GM19238 (cell line): ENCODE measurements around the gene SNAP47.
A peak's percentile ranks its signal among the peaks of the same experiment; 100 is the strongest.

Experiments used
- DNase-seq: peaks from one replicate; pipeline ENCODE4 v3.0.0; 2011; ENCODE audit warnings: low spot score; ENCODE audit not compliant: insufficient read length

The SNAP47 gene

DNA sequence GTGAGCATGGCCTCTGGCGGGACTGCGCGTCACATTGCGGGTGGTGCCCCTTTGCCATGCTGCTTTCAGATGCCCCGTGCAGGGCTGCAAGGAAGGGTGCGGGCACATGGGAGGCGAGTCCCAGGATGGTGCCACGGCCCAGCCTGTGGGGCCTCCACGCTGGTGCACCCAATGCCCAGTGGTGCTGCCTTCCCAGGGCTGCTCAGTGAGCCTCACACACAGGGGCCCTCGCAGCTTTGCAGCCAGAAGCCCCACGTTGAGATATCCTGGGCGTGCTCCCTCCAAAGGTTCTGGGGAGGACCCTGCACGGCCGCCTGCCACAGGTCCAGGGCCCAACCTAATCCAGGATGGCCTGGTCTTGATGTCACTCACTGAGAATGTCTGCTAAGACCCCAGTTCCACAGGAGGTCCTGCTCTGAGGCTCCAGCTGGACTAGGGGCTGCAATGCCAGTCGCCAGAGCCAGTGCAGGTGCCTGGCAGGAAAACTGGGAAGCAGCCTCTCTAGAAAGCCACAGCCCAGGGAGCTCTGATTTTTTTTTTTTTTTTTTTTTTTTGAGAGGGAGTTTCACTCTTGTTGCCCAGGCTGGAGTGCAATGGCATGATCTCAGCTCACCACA, 46.2 kb downstream of the SNAP47 start:
- no peak for DNase-seq

DNA sequence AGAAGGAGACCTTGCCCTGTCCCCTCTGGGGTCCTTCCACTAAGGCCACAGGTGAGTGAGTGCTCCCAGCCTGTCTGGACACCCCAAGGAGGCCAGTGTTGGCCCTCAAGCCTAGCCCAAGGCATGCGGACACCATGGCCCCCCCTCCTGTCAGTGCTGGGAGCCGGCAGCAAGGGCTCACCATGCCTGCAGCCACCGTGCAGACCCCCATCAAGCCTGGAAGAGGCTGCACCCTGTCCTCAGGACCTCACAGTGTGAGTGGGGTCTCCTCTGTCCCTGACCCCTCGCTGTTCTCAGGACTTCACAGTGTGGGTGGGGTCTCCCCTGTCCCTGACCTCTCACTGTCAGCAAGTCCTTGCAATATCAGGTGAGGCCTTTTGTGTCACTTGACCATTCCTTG, 47.0 kb downstream of the SNAP47 start:
- DNase-seq, result no peak

DNA sequence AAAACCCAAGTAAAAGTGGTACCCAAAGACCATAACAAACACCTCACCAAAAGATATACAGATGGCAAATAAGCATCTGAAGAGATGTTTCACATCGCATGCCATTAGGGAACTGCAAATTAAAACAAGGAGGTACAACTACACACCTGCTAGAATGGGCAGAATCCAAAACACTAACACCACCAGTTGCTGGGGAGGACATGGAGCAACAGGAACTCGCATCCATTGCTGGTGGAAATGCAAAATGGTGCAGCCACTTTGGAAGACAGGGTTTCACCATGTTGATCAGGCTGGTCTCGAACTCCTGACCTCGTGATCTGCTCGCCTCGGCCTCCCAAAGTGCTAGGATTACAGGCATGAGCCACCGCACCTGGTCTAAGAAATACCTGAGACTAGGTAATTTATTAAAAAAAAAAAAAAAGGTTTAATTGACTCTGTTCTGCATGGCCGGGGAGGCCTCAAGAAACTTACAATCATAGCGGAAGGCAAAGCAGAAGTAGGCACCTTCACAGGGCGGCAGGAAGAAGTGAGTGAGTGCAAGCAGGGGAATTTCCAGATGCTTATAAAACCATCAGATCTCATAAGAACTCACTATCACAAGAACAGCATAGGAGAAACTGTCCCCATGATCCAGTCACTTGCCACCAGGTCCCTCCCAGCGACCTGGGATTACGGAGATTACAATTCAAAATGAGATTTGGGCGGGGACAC, 50.0 kb downstream of the SNAP47 start:
- DNase-seq, result no peak

DNA sequence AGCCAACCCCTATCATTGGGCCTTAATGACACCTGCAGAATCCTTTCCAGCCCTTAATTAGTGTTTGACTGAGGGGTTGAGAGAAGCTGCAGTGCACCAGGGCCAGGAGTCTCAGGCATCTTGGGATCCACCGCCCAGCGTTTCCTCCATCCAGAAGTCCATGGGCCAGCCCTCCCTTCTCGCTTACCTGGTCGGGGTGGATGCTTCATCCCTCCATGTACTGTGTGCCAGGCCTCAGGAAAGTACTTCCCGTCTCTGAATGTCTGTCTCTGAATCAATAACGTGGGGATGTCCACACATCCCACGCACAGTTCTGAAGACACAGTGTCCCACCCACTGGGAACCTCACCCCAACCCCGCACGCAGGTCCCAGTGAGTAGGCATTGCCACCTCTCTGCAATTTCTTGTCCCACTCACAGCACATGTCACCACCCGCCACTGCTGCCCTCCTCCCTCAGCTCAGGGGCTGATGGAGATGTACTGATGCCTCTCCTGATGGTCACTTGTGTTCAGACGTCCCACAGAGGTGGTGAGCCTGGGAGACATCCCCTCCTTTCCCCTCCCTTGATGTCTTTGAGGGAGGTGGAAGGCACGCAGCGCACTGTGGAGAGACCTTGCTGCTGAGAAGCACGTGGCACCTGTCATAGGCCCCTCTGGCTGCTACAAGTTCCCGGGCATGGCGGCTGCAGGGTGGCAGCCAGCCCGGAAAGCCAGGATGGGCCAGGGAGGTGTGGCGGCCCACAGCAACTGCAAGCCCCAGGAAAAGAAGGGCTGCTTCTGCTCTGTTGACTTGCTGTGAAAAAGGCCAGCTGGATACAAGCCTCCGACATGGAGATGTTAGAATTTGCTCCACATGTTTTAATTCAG, 50.8 kb downstream of the SNAP47 start:
- DNase-seq, result no peak

DNA sequence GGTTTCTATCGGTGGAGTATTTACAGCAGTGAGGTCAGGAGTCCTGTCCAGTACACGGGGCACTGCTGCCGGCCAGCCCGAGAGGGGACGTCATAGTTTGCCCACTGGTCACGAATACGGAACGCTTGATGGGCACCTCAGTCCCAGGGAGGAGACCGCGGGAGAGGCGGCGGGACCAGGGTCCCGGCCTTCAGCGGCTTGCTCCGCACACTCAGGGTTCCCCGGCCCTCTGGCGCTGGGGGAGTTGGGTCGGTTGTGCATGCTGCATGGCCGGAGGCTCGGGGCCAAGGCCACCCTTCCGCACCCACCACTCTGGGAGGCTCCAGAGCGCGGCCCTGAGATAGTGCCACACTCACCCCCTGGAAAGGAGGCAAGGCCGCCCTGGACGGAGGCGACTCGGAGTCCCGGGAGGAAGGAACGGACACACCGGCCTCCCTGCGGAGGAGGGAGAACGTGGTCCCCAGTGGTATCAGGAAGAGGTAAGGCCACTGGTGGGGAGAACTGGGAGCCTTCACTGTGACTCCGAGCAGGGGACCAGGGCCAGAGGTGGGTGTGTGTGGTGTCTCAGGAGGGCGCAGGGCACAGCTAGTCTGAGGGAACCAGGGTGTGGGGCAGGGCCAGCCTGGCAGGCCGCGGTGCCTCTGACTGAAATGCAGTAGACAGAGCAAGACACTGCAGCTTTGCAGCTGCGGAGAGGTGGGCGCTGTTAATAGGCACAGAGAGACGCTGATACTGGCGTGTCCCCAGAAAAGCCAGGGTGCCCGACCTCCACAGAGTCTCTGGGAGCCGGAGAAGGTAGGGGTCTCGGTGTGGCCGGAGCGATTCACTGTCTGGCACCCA, 51.7 kb downstream of the SNAP47 start:
- no peak for DNase-seq

DNA sequence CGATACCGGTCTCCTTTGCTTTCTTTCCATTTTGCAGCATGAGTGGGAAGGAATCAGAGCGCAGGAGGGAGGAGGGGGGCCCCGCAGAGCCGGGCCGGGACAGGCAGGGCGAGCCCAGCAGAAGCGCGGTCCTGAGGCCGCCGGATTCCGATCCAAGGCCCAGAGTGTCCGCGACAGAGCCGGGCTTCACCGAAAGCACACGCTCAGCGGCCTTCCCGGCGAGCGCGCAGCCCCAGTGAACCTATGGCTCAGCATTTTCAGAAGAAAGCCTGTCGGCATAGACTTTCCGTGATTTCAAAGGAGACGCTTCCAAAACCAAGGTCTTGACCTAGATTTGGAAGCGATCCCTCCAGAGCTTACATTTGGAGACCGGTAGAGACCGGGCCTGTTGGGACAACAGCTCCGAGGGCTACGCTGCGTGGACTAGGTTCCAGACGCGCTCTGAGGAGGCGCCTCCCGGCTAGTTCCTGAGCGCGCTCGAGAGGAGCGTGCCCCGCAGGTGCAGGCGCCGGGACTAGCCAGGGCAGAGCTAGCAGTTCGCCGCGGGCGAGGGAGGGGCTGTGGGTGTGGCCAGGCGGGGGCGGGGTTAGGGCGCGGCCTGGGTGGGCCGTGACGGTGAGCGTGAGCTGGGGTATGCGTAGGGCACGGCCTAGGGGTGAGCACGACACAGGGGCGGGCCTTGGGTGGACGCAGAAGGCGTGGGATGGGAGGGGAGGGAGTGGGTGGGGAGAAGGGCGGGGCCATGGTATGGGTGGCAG, 52.5 kb downstream of the SNAP47 start:
- peak; percentile 94 for DNase-seq

DNA sequence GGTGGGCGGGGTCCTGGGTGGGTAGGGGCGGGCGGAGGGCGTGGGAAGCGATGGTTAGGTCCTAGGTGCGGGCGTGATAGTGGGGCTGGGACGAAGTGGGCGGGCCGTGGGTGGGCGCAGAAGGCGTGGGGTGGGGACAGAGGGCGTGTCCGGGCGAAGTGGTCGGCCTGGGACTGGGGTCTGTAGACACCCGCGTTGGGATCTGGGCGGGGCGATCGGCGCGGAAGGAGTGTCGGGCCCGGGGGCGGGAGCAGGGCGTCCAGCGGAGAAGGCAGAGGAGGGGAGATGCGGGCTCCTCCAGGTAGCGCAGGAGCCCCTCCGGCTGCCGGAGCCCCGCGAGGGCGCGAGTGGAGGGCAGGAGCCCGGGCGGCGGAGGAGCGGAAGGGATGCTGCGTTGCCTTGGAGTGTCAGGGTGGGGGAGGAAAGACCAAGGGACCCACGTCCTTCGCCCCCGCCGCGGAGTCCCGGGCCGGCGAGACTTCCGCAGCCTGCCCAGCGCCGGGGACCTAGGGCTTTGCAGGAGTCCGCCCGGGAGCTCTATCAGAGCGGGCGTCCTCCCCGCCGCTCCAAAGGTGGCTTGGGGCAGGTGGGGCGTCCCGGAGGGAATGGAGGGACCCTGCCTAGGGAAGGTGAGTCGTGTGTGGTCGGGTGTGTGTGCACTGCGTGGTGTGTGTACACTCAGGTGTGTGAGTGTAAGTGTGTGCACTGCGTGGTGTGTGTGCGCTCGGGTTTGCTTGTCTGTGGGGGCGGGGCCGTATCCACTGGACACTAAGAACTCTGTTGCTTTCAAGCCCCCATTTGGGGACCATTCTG, 53.2 kb downstream of the SNAP47 start:
- peak; percentile 68 for DNase-seq

DNA sequence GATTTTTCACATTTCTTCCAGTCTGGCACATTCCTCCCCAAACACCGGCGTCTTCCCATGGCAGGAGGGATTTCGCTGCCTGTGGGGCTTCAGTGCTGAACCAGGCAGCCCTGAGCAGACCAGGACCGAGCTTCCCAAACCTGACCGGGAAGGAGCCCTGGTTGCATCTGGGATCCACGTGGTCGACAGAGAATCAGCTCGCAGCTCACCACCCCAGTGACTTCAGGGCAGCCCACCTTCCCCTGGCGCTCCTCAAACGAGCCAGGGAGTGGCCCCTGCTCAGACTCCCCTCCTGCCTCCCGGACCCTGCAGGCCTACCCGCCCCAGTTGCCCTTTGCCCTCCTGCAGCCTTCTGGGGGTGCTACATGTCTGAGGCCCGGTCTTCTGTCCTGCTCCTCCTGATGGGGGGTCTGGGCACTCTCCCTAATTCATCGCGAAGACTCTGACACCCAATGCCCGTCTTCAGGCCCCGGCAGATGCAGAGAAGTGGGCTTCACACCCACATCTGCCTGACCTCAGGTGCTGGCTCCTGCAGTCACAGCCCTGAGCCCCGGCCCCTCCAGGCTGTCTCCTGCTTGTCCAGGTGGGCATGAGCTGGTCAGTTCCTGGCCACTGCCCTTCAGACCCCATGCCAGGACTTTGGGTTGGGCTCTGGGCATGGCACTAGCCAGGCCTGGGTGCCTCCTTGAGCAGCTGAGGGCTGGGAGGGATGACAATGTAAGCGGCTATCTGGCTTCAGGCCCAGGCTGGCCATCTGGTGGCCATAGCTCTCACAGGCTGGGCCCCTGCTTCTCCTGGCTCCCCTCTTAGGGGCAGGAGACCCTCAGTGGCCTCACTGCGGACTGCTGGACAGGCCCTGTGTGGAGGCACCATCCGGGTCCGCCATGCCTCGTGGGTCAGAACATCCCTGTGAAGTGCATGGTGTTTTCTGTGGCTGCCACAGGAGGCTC, 54.1 kb downstream of the SNAP47 start:
- DNase-seq, result no peak

DNA sequence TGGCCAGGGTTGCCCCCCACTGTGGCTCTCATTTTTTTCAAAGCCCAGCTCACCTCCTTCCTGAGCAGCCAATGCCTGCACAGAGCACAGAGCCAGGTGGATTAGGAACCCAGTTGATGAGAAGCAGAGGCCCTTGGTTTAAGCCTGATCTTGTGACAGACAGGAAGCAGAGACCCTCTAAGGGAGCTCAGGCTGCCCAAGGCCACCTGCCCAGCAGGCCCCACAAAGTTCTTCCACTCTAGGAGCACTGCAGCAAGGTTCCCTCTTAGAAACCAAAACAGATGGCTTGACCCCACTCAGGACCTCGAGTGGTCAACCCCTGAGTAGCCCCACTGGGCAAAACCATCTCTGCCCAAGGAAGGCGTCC, 54.8 kb downstream of the SNAP47 start:
- DNase-seq, result no peak

DNA sequence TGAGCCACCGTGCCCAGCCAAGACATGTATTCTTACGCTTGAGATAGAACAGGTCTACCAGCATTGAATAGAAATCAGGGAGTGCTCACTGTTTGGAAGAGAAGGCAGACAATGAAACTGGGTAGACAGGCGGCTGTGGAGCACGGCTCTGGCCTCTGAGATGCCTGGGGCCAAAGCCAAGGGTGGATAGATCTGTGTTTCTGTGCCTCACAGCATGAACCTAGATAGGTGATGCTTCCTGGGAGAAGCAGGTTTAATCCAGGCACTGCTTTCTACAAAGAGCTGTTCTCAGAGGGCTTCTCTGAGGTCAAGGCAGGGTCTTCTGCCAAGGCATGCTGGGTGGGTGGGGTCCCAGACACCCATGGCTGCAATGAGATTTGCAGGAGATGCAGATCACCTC, 55.6 kb downstream of the SNAP47 start:
- DNase-seq, result no peak

DNA sequence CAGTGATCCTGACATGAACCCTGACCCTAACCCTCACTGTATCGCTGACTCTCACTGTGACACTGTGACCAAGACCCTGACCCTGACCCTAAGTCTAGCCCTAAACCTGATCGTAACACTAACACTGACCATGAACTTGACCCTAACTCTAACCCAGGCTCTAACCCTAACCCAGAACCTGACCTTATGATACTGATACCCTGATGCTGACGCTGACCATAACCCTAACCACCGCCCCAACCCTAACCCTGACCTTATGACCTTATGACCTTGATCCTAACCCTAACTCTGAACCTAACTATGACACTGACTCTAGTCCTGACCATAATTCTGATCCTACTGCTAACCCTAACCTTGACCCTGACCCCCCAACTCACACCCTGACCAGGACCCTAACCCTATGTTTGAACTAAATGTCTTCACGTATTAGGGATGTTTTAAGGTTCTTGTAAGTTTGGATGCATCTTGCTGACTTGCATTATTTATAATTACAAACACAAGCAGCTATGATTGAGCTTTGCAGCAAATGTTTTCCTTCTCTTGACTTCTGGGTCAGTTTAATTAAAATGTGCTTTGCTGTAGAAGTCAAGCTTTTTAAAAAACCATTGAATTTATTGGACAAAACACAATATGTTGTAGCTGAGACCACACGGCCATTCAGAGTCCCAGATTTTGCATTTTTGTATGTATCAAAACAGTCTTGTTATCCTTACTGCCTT, 56.3 kb downstream of the SNAP47 start:
- DNase-seq, result no peak

DNA sequence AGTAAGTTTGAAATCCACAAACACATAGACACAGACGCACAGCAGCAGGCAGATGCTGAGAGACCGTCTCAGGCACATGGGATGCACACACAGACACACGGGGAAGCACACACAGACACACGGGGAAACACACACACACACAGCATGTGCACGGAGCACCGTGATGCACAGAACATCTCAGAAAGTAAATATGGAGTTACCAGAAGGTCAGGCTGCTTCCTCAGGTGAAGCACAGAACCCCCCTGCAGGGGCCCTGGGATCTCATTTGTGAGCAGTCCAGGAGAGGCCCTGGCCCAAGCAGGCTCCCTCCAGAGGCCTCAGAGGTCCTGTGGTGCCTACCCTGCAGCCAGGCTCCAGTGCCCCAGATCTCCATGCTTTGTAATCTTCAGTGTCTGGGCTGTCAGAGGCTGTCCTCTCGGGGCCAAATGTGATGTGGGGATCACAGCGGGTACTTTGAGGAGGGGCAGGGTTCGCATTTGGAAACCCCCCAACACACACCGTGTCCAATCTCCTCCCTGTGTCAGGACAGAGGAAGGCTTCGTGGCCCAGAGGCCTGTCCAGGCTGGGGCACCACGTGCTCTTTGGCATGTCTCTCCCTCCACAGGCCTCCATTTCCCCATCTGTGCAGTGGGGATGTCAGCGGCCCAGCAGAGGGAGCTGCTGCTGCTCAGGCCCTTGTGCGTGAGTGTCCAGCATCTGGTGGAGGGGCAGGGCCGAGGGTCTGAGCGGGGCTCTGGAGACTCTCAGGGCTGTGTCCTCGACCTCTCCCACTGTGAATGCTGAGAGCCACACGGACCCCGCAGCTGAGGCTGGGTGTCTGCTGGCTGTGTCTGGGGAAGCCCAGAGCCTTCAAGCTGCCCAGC, 57.2 kb downstream of the SNAP47 start:
- DNase-seq, result no peak

DNA sequence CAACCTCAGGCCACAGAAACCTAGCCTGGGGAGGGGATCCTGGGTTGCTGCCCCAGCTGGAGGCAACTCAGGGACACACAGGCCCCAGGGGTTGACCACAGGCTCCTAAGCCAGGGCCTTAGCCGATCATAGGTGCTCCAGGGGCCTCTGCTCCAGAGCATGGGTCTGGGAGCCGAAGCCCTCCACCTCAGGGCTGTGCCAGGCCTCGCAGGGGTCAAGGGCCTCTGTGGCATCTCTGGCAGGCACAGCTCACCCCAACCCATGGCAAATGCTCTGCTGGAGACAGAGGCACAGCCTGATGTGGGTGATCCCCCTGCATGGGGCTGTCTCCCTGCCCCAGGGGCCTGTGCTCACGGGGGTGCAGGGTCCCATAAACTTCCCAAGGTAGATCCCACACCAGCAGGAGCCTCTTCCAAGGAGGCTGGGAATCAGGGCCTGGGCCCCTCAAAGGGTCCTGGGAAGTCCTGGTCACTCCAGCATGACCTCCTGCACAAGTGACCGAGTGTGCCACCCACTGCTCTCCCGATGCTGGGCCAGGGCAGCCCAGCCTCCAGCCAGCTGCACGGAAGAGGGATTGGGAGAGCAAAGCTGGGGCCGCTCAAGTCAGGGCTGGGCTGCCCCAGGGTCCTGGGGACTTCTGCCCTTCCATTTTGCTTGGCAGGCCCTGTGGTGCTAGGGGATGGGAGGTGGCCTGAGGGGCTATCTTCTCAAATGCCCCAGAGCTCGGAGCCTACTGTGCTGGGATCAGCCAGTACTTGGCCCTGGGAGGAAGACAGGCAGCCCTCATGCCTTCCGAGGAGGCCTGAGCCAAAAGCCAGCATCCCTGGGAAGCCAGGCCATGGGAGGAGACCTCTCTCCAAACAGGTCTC, 58.1 kb downstream of the SNAP47 start:
- DNase-seq, result no peak

DNA sequence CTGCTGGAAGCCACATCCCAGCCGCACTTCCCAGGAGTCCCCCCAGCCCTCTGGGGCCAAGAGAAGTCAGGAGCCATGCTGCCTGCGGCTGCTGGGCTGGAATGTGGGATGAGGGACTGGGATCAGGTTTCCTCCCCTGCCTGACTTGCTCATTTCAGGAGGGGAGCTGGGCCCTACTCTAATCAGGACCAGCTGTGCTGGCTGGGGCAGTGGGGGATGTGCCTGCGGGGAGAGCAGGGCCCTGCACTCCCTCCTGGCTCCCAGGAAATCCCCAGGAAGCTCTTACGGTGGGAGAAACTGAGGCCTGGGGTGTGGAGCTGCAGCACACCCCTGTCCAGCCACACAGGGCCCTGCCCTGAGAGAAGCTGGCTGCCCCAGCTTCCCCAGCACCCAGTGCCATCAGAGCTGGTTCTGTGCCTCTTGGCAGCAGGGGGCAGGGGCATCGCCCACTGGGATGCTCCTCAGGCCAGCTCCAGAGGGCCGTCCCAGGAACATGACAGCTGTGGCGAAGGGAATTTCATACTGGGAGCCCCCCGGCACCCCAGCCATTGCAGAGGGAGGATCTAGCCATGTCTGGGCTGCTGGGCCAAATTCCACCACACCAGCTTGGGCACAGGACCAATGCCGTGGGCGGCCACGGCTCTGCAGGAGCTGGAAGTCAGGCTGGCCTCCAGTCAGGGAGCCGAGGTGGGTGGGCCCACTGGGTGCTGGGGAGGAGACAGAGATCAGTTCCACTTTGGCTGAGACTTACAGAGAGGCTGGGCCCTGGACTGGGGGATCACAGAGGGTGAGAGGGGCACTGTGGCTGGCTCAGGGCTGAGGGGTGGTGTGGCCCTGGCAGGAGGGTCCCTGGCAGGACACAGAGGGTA, 58.9 kb downstream of the SNAP47 start:
- DNase-seq, result no peak

DNA sequence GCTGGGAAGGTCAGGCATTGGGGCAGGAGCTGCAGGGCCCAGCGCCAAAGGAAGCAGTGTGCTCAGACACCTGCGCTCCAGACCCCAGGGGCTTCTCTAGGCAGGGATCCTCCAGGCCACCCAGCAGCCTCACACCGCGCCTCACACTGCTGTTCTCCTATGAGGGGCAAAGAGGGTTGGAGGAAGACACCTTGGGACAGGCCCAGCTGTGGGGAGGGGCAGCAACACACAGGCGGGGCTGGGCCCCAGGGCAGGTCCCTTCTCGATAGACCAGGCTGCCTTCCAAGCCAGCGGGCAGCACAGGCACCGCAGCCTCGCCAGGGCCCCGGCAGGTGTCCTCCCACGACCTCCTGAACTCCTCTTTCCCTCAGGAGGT, 59.6 kb downstream of the SNAP47 start:
- DNase-seq, result no peak
